ENCODE data around the gene CCDC57.

The CCDC57 gene

DNA sequence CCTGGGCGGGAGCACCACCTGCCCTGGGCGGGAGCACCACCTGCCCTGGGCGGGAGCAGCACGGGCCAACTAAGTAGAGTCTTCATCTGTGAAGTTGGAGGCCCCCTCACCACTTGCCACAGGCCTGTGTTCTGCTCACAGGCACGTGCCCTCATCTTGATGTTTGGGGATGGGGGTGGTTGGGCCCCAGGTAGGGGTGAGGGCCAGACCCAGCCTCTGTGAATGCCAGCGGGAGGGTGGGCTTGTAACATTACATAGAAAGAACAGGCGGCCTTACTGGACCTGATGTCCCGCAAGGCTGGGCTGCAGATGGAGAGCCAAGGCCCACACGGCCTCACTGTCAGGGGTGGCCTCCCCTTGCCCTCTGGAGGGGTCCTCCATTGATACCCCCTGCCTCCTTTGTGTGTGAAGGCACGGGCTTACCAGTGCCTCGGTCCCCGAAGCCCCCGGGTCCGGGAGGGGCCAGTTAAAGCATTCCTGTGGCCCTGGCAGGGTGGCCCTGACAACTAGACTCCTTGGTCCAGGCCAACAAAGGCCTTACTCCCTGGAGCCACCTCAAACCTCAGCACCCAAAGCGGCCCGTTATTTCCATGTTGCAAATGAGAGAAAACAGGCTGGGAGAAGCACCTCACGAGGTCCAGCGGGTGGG lies 15.1 kb upstream of the CCDC57 start:
- 0 out of 2 replicates have a peak overlapping the region, but pooled peaks have one; percentile 0 for H3K27ac ChIP-seq (ENCODE audit: low read depth, low read length)
- no peaks in the 10 kb centered on the region for H3K9me3 ChIP-seq (ENCODE audit: control insufficient read depth, insufficient read depth, low read length)
- no peaks in the 10 kb centered on the region for H3F3A ChIP-seq (ENCODE audit: control insufficient read depth, insufficient read depth)
- peaks cover 47% of the 10 kb centered on the region for H3K4me1 ChIP-seq (ENCODE audit: control insufficient read depth, low read length)
- H3K36me3 ChIP-seq (ENCODE audit: control insufficient read depth, low read length) = peaks cover 4% of the 10 kb centered on the region; the same call in 1 of the 2 replicates
- H3K79me2 ChIP-seq (ENCODE audit: control insufficient read depth, low read length) = peaks cover 4% of the 10 kb centered on the region; the same call in 1 of the 2 replicates
- TF ChIP-seq, protein P1, sequence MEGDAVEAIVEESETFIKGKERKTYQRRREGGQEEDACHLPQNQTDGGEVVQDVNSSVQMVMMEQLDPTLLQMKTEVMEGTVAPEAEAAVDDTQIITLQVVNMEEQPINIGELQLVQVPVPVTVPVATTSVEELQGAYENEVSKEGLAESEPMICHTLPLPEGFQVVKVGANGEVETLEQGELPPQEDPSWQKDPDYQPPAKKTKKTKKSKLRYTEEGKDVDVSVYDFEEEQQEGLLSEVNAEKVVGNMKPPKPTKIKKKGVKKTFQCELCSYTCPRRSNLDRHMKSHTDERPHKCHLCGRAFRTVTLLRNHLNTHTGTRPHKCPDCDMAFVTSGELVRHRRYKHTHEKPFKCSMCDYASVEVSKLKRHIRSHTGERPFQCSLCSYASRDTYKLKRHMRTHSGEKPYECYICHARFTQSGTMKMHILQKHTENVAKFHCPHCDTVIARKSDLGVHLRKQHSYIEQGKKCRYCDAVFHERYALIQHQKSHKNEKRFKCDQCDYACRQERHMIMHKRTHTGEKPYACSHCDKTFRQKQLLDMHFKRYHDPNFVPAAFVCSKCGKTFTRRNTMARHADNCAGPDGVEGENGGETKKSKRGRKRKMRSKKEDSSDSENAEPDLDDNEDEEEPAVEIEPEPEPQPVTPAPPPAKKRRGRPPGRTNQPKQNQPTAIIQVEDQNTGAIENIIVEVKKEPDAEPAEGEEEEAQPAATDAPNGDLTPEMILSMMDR (IDR thresholded peaks at IDR 0.05; ENCODE audit: low read depth, low read length, poor library complexity, severe bottlenecking) = no peak
- TF ChIP-seq EZH2phosphoT487 (IDR thresholded peaks at IDR 0.05; ENCODE audit: borderline replicate concordance, low read length) = no peak
- peak overlapping the region; percentile 55 for H3K4me2 ChIP-seq (ENCODE audit: low read length)
- H3K4me3 ChIP-seq (ENCODE audit: low read length) = peak overlapping the region; percentile 82
- H3K9me2 ChIP-seq (replicated peaks; ENCODE audit: control insufficient read depth, low read length) = no peaks in the 10 kb centered on the region
- H4K20me1 ChIP-seq (ENCODE audit: control insufficient read depth, insufficient read depth, low read depth, low read length) = 0 out of 2 replicates have a peak, but pooled peaks cover 4% of the 10 kb centered on the region
- peaks cover 34% of the 10 kb centered on the region for H3K27me3 ChIP-seq (ENCODE audit: control insufficient read depth, low read length)

DNA sequence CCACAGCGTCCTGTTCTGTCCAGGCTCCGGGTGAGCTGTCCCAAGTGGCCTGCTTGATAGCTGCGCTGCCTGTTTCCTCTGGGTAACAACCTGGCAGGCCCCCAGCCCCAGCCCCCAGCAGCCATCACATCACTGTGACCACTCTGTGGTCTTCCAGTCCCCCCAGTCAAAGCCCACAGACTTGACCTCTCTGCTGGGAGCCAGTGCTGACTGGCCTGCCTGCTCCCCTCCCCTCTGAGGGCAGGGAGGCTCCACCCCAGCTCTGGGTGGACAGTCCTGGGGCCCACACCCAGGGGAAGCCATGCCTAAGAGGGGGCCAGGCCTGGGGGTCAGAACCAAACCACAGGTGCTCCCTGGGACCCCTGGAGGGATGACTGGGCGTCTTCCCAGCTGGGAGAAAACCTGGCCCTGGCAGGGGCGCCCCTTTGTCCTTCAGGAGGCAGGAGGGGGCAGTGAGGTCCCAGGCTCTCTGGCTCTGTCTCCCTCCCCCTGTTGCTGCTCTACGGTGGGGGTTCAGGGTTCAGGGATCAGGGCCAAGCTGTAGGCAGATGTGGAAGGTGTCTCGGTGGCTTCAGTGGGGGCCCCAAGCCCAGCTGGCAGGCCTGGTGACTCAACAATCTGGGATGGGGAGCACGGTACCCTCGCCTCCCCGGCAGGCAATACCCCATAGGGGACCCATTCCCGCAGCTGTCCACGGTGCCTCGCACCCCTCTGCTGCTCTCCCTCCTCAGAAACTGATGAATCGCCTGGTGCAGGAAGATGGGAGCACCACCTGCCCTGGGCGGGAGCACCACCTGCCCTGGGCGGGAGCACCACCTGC lies 14.4 kb upstream of the CCDC57 start:
- Histone ChIP-seq H3K4me1 (ENCODE audit: control insufficient read depth, low read length) (peaks cover 40% of the 10 kb centered on the region), H3K27ac (ENCODE audit: low read depth, low read length) (no peak overlapping the region), H3K9me3 (ENCODE audit: control insufficient read depth, insufficient read depth, low read length) (no peaks in the 10 kb centered on the region), H3K27me3 (ENCODE audit: control insufficient read depth, low read length) (peaks cover 34% of the 10 kb centered on the region), H3K4me2 (ENCODE audit: low read length) (no peak overlapping the region), H3K9me2 (replicated peaks; ENCODE audit: control insufficient read depth, low read length) (no peaks in the 10 kb centered on the region), H3F3A (ENCODE audit: control insufficient read depth, insufficient read depth) (no peaks in the 10 kb centered on the region), H4K20me1 (ENCODE audit: control insufficient read depth, insufficient read depth, low read depth, low read length) (0 out of 2 replicates have a peak, but pooled peaks cover 2% of the 10 kb centered on the region), H3K79me2 (ENCODE audit: control insufficient read depth, low read length) (peaks cover 4% of the 10 kb centered on the region; the same call in 1 of the 2 replicates), H3K36me3 (ENCODE audit: control insufficient read depth, low read length) (peaks cover 4% of the 10 kb centered on the region; the same call in 1 of the 2 replicates), H3K4me3 (ENCODE audit: low read length) (no peak overlapping the region)
- TF ChIP-seq EZH2phosphoT487 (IDR thresholded peaks at IDR 0.05; ENCODE audit: borderline replicate concordance, low read length) = no peak
- TF ChIP-seq, protein P1 (IDR thresholded peaks at IDR 0.05; ENCODE audit: low read depth, low read length, poor library complexity, severe bottlenecking) = no peak

DNA sequence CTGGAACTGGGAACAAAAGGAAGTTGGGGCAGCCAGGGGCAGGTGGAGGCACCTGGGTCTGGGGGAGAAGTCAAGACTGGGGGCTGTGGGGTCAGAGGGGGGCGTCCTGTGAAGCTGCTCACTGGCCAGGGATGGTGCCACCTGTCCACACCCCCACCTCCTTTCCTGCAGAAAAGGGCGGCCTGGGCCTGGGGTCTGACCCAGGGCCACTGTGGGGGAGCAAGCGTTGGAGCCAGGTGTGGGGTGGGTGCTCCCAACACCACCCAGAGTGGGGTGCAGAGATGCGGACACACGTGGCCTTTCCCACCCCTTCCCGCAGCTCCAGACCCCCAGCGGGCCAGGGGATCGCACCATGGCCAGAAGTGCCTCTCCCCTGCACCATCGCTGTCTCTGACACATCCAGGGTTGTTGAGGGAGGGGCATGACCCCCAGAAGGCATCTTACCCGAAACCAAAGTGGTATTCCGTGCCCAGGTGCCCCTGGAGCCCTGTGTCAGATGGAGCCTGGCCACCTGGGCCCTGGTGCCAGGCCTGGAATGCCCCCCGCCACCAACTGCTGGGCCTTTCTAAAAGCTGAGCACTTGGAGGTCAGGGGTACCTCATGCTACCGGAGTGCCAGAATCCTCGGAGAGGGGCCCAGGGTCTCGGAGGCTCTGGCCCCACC lies 13.6 kb upstream of the CCDC57 start:
- Histone ChIP-seq H3K9me3 (ENCODE audit: control insufficient read depth, insufficient read depth, low read length) (no peaks in the 10 kb centered on the region), H3K36me3 (ENCODE audit: control insufficient read depth, low read length) (peaks cover 4% of the 10 kb centered on the region; the same call in 1 of the 2 replicates), H3K27ac (ENCODE audit: low read depth, low read length) (no peak overlapping the region), H3F3A (ENCODE audit: control insufficient read depth, insufficient read depth) (no peaks in the 10 kb centered on the region), H3K27me3 (ENCODE audit: control insufficient read depth, low read length) (peaks cover 28% of the 10 kb centered on the region), H4K20me1 (ENCODE audit: control insufficient read depth, insufficient read depth, low read depth, low read length) (no peaks in the 10 kb centered on the region), H3K9me2 (replicated peaks; ENCODE audit: control insufficient read depth, low read length) (no peaks in the 10 kb centered on the region), H3K4me3 (ENCODE audit: low read length) (no peak overlapping the region), H3K79me2 (ENCODE audit: control insufficient read depth, low read length) (peaks cover 4% of the 10 kb centered on the region; the same call in 1 of the 2 replicates), H3K4me2 (ENCODE audit: low read length) (no peak overlapping the region), H3K4me1 (ENCODE audit: control insufficient read depth, low read length) (peaks cover 32% of the 10 kb centered on the region)
- TF ChIP-seq, protein P1 (IDR thresholded peaks at IDR 0.05; ENCODE audit: low read depth, low read length, poor library complexity, severe bottlenecking) = no peak
- TF ChIP-seq EZH2phosphoT487 (IDR thresholded peaks at IDR 0.05; ENCODE audit: borderline replicate concordance, low read length) = no peak
